ENCODE measurements around the gene GRK3.
"Not testable (repeated sequence)": the region's sequence is repeated elsewhere in the genome, so short reads cannot be mapped to it uniquely, and the experiment has no call there.

The GRK3 gene

GRCh38 chr22:25574736-25575135 is 10.3 kb downstream of the GRK3 start:
- DNase-seq, result no peak

GRCh38 chr22:25575674-25576392 is 11.4 kb downstream of the GRK3 start:
- DNase-seq, result not testable (repeated sequence)

- DNase-seq, result not testable (repeated sequence)
Measured at GRCh38 chr22:25581452-25581851, 17.0 kb downstream of the GRK3 start.

GRCh38 chr22:25582946-25583345 is 18.5 kb downstream of the GRK3 start:
- no peak for DNase-seq

- not testable (repeated sequence) for DNase-seq
Measured at GRCh38 chr22:25584993-25585392, 20.5 kb downstream of the GRK3 start.

GRCh38 chr22:25589664-25590063 is 25.2 kb downstream of the GRK3 start:
- not testable (repeated sequence) for DNase-seq

- not testable (repeated sequence) for DNase-seq
Measured at GRCh38 chr22:25593323-25593722, 28.8 kb downstream of the GRK3 start.

- no peak for DNase-seq
Measured at GRCh38 chr22:25598609-25599008, 34.1 kb downstream of the GRK3 start.

- DNase-seq, result no peak
Measured at GRCh38 chr22:25602445-25602844, 38.0 kb downstream of the GRK3 start.

GRCh38 chr22:25602916-25603315 is 38.4 kb downstream of the GRK3 start:
- no peak for DNase-seq

- DNase-seq, result not testable (repeated sequence)
Measured at GRCh38 chr22:25605146-25605545, 40.7 kb downstream of the GRK3 start.

- DNase-seq, result not testable (repeated sequence)
Measured at GRCh38 chr22:25605565-25605964, 41.1 kb downstream of the GRK3 start.

- DNase-seq, result not testable (repeated sequence)
Measured at GRCh38 chr22:25611284-25611683, 46.8 kb downstream of the GRK3 start.

- not testable (repeated sequence) for DNase-seq
Measured at GRCh38 chr22:25613131-25613530, 48.7 kb downstream of the GRK3 start.

- not testable (repeated sequence) for DNase-seq
Measured at GRCh38 chr22:25613558-25613957, 49.1 kb downstream of the GRK3 start.

- not testable (repeated sequence) for DNase-seq
Measured at GRCh38 chr22:25614791-25615190, 50.3 kb downstream of the GRK3 start.

GRCh38 chr22:25621986-25622385 is 57.5 kb downstream of the GRK3 start:
- DNase-seq, result no peak

GRCh38 chr22:25623310-25623734 is 58.8 kb downstream of the GRK3 start:
- no peak for DNase-seq

- no peak for DNase-seq
Measured at GRCh38 chr22:25623851-25624250, 59.4 kb downstream of the GRK3 start.

- no peak for DNase-seq
Measured at GRCh38 chr22:25624476-25624875, 60.0 kb downstream of the GRK3 start.

GRCh38 chr22:25625747-25626623 is 61.5 kb downstream of the GRK3 start:
- not testable (repeated sequence) for DNase-seq

- no peak for DNase-seq
Measured at GRCh38 chr22:25626624-25626990, 62.1 kb downstream of the GRK3 start.

- DNase-seq, result no peak
Measured at GRCh38 chr22:25627271-25627852, 62.9 kb downstream of the GRK3 start.

GRCh38 chr22:25628494-25628893 is 64.0 kb downstream of the GRK3 start:
- no peak for DNase-seq
